ENCODE data around the gene ARHGAP15. TPM values are rescaled to one million over a fixed set of nuclear protein-coding genes. Genes with fewer than 3 reads are reported as not detected.
A peak's percentile ranks its signal among the peaks of the same experiment; 100 is the strongest.

ARHGAP15 gene
- total and polyA plus RNA-seq, 2 experiments from 2014 or later, result not detected

- Histone ChIP-seq H3K36me3 (ENCODE audit: low read depth) (no peaks in the 10 kb centered on the region), H3K4me2 (ENCODE audit: unreplicated experiment) (peak overlapping the region; percentile 35), H3K9me2 (ENCODE audit: insufficient read depth) (no peaks in the 10 kb centered on the region), H3K27me3 (replicated peaks; ENCODE audit: insufficient read depth) (no peaks in the 10 kb centered on the region), H3K79me2 (ENCODE audit: insufficient read depth) (no peaks in the 10 kb centered on the region), H3K9ac (no peak overlapping the region), H3F3A (ENCODE audit: insufficient read depth) (0 out of 2 replicates have a peak, but pooled peaks cover 4% of the 10 kb centered on the region), H3K4me1 (ENCODE audit: insufficient read depth) (peaks cover 6% of the 10 kb centered on the region; the same call in 1 of the 2 replicates), H3K4me3 (no peak overlapping the region), H3K27ac (peak overlapping the region; percentile 42), H3K9me3 (ENCODE audit: low read depth) (no peaks in the 10 kb centered on the region), H2AFZ (peak overlapping the region; percentile 43; the same call in 1 of the 2 replicates), H4K20me1 (ENCODE audit: insufficient read depth) (no peaks in the 10 kb centered on the region)
- 88 to 90% methylated on average over 5 of the region's 5 CpGs for WGBS, 2 experiments (ENCODE audit: low coverage in 1 of 2, low lambda C conversion rate in 2 of 2, missing lambda C conversion rate in 2 of 2)
- DNase-seq, result no peak
- in situ Hi-C loops (cut with MboI), result no loop called here
- TF ChIP-seq EZH2phosphoT487 (IDR thresholded peaks at IDR 0.05; ENCODE audit: insufficient read depth, low read depth) (no peak), EZH2 (IDR thresholded peaks at IDR 0.05; ENCODE audit: insufficient read depth, poor library complexity, severe bottlenecking) (no peak)
Measured at GRCh38 chr2:143802871-143803650, 673.8 kb downstream of the ARHGAP15 start.

DNA sequence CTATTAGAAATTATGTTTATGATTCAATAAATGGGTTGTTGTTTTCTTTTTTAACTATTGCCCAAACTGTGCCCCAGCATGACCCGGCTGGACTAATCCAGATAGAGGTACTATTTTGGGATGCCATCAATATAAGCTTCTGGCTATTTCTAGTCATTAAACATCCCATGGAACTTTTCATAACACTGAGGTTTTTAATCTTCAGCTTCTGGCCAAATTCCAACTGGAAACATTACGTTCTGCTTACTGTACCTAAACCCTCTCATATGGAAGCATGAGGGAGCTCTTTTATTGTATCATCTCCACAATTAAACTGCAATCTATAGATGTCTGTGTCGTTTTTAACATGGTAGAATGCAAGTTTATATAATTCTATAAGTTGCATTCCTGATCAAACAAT, 674.7 kb downstream of the ARHGAP15 start:
- no peaks in the 10 kb centered on the region for H4K20me1 ChIP-seq (ENCODE audit: insufficient read depth)
- H3K9ac ChIP-seq, result no peak overlapping the region
- H3K4me1 ChIP-seq (ENCODE audit: insufficient read depth), result peaks cover 6% of the 10 kb centered on the region; the same call in 1 of the 2 replicates
- H3K27me3 ChIP-seq (replicated peaks; ENCODE audit: insufficient read depth), result no peaks in the 10 kb centered on the region
- WGBS, 2 experiments (ENCODE audit: low coverage in 1 of 2, low lambda C conversion rate in 2 of 2, missing lambda C conversion rate in 2 of 2), result 51 to 55% methylated on average over 3 of the region's 3 CpGs
- no peaks in the 10 kb centered on the region for H3K9me3 ChIP-seq (ENCODE audit: low read depth)
- no peak overlapping the region for H3K27ac ChIP-seq
- no peaks in the 10 kb centered on the region for H3K79me2 ChIP-seq (ENCODE audit: insufficient read depth)
- DNase-seq, result no peak
- no peaks in the 10 kb centered on the region for H3K36me3 ChIP-seq (ENCODE audit: low read depth)
- 0 out of 2 replicates have a peak, but pooled peaks cover 4% of the 10 kb centered on the region for H3F3A ChIP-seq (ENCODE audit: insufficient read depth)
- TF ChIP-seq EZH2phosphoT487 (IDR thresholded peaks at IDR 0.05; ENCODE audit: insufficient read depth, low read depth), result no peak
- TF ChIP-seq EZH2 (IDR thresholded peaks at IDR 0.05; ENCODE audit: insufficient read depth, poor library complexity, severe bottlenecking), result no peak
- in situ Hi-C loops (cut with MboI), result no loop called here
- no peaks in the 10 kb centered on the region for H3K9me2 ChIP-seq (ENCODE audit: insufficient read depth)
- no peak overlapping the region for H3K4me2 ChIP-seq (ENCODE audit: unreplicated experiment)
- no peak overlapping the region for H2AFZ ChIP-seq
- H3K4me3 ChIP-seq, result no peak overlapping the region

DNA sequence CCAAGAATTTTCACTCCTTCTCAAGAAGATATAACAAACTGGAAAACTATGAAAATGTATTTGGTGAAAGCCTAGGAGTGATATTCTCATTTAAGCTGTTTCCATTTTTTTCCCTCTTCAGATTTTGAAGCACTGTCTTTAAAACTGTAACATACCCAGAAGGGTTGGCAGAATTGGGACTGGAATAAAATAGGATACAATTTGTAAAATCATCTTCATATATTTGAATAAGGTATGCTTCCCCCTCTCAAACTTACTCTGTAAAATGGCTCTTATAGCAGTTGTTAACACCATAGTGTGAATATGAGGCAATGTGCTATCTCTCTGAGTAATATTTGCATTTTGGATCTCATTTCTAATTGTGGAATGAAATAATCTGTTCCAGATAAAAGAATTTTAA, 676.4 kb downstream of the ARHGAP15 start:
- no peaks in the 10 kb centered on the region for H3K27me3 ChIP-seq (replicated peaks; ENCODE audit: insufficient read depth)
- H2AFZ ChIP-seq, result no peak overlapping the region
- H3K79me2 ChIP-seq (ENCODE audit: insufficient read depth), result no peaks in the 10 kb centered on the region
- no peak overlapping the region for H3K27ac ChIP-seq
- TF ChIP-seq EZH2phosphoT487 (IDR thresholded peaks at IDR 0.05; ENCODE audit: insufficient read depth, low read depth) (no peak), EZH2 (IDR thresholded peaks at IDR 0.05; ENCODE audit: insufficient read depth, poor library complexity, severe bottlenecking) (no peak)
- no peaks in the 10 kb centered on the region for H4K20me1 ChIP-seq (ENCODE audit: insufficient read depth)
- 0 out of 2 replicates have a peak, but pooled peaks cover 4% of the 10 kb centered on the region for H3F3A ChIP-seq (ENCODE audit: insufficient read depth)
- in situ Hi-C loops (cut with MboI), result no loop called here
- H3K4me3 ChIP-seq, result no peak overlapping the region
- H3K9me2 ChIP-seq (ENCODE audit: insufficient read depth), result no peaks in the 10 kb centered on the region
- no peaks in the 10 kb centered on the region for H3K36me3 ChIP-seq (ENCODE audit: low read depth)
- H3K9me3 ChIP-seq (ENCODE audit: low read depth), result no peaks in the 10 kb centered on the region
- H3K4me1 ChIP-seq (ENCODE audit: insufficient read depth), result peaks cover 6% of the 10 kb centered on the region; the same call in 1 of the 2 replicates
- H3K9ac ChIP-seq, result no peak overlapping the region
- DNase-seq, result no peak
- no peak overlapping the region for H3K4me2 ChIP-seq (ENCODE audit: unreplicated experiment)

- in situ Hi-C loops (cut with MboI), result no loop called here
- Histone ChIP-seq H3K4me1 (ENCODE audit: insufficient read depth) (no peaks in the 10 kb centered on the region), H3K9me3 (ENCODE audit: low read depth) (no peaks in the 10 kb centered on the region), H3K9me2 (ENCODE audit: insufficient read depth) (no peaks in the 10 kb centered on the region), H3K9ac (no peak overlapping the region), H3K27ac (no peak overlapping the region), H3K4me3 (no peak overlapping the region), H3K4me2 (ENCODE audit: unreplicated experiment) (no peak overlapping the region), H2AFZ (no peak overlapping the region), H3K36me3 (ENCODE audit: low read depth) (no peaks in the 10 kb centered on the region), H3K79me2 (ENCODE audit: insufficient read depth) (no peaks in the 10 kb centered on the region), H3F3A (ENCODE audit: insufficient read depth) (no peaks in the 10 kb centered on the region), H4K20me1 (ENCODE audit: insufficient read depth) (no peaks in the 10 kb centered on the region), H3K27me3 (replicated peaks; ENCODE audit: insufficient read depth) (no peaks in the 10 kb centered on the region)
- DNase-seq, result peak; percentile 27
- TF ChIP-seq EZH2phosphoT487 (IDR thresholded peaks at IDR 0.05; ENCODE audit: insufficient read depth, low read depth), result no peak
- TF ChIP-seq EZH2 (IDR thresholded peaks at IDR 0.05; ENCODE audit: insufficient read depth, poor library complexity, severe bottlenecking), result no peak
- 91 to 96% methylated on average over 1 of the region's 1 CpG for WGBS, 2 experiments (ENCODE audit: low coverage in 1 of 2, low lambda C conversion rate in 2 of 2, missing lambda C conversion rate in 2 of 2)
Measured at GRCh38 chr2:143807192-143807591, 678.0 kb downstream of the ARHGAP15 start.
